Dendritic cell treated with granulocyte-macrophage colony-stimulating factor and Interleukin-4, amounts not matched to agents 40 ng/mL and 50 ng/mL, for 4 days (primary cell): ENCODE data around the gene CFHR3.
"Not testable (repeated sequence)": the region's sequence is repeated elsewhere in the genome, so short reads cannot be mapped to it uniquely, and the experiment has no call there.

Experiments used
- H3K27ac Mint-ChIP-seq: one replicate; pipeline ENCODE4 v1.8.0; 2022; ENCODE audit warnings: mild to moderate bottlenecking, mixed read lengths
- H3K27me3 Mint-ChIP-seq: one replicate; pipeline ENCODE4 v1.8.0; 2022; ENCODE audit warnings: mild to moderate bottlenecking, mixed read lengths
- H3K36me3 Mint-ChIP-seq: one replicate; pipeline ENCODE4 v1.8.0; 2022; ENCODE audit warnings: low read depth, mixed read lengths
- H3K4me1 Mint-ChIP-seq: one replicate; pipeline ENCODE4 v1.8.0; 2022; ENCODE audit warnings: low read depth, mixed read lengths
- H3K4me3 Mint-ChIP-seq: one replicate; pipeline ENCODE4 v1.8.0; 2022; ENCODE audit warnings: mild to moderate bottlenecking, moderate library complexity, mixed read lengths
- H3K9me3 Mint-ChIP-seq: one replicate; pipeline ENCODE4 v1.8.0; 2022; ENCODE audit warnings: mixed read lengths
- intact Hi-C: fragments of 100-400 bp; cut with micrococcal nuclease; formaldehyde crosslinking; loops from one replicate; pipeline ENCODE4 v1.15.0; 2022

Gene CFHR3

DNA sequence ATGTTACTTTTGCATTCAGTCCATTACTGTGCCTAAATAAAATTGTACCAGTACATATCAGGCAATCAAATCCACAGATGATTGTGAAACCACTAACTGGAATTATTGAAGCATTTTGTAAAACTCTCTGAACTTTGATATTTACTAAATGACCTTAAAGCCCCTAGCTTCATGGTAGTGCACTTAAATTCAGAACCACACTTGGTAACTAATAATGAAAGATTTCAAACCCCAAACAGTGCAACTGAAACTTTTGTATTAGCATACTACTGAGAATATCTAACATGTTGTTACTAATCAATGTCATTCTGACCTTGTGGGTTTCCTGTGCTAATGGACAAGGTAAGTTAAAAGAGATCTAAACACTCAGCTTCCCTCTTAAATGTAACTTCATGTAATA, at the start of gene CFHR3:
Gene CFHR3, plus strand, starts transcription at position 238 of the 400 bp plus-strand sequence. Its CDS starts 47 bp downstream, at position 285.
- Mint-ChIP-seq H3K9me3 (peaks cover 5% of the 10 kb centered on the region), H3K4me3 (no peak within 1 kb of the TSS), H3K27ac (no peak within 1 kb of the TSS), H3K36me3 (no peaks in the 10 kb centered on the region), H3K27me3 (no peaks in the 10 kb centered on the region), H3K4me1 (no peaks in the 10 kb centered on the region)
- intact Hi-C loops, result no loop called here

DNA sequence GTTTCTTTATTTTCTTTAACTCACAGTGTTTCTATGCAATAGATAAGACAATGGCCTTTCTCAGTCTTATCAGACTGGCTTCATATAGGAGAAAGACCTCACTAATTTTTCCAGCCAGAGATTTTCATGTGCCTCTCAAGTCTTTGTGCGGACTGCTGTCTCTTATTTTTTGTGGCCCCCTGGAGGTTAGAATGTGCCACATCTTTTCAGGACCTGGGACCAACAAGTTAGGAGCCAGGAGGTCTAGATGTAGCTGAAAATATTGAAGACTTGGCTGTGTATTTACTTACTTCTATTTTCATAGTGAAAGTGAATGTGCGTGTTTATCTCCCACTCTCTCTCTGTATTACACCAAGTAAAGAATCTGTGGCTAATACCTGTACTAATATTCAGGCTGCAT, 42.1 kb upstream of the CFHR3 start:
- Mint-ChIP-seq H3K27me3 (no peaks in the 10 kb centered on the region), H3K4me3 (no peak overlapping the region), H3K9me3 (peaks cover 48% of the 10 kb centered on the region), H3K4me1 (no peaks in the 10 kb centered on the region), H3K27ac (no peak overlapping the region), H3K36me3 (no peaks in the 10 kb centered on the region)
- intact Hi-C loops, result no loop called here

DNA sequence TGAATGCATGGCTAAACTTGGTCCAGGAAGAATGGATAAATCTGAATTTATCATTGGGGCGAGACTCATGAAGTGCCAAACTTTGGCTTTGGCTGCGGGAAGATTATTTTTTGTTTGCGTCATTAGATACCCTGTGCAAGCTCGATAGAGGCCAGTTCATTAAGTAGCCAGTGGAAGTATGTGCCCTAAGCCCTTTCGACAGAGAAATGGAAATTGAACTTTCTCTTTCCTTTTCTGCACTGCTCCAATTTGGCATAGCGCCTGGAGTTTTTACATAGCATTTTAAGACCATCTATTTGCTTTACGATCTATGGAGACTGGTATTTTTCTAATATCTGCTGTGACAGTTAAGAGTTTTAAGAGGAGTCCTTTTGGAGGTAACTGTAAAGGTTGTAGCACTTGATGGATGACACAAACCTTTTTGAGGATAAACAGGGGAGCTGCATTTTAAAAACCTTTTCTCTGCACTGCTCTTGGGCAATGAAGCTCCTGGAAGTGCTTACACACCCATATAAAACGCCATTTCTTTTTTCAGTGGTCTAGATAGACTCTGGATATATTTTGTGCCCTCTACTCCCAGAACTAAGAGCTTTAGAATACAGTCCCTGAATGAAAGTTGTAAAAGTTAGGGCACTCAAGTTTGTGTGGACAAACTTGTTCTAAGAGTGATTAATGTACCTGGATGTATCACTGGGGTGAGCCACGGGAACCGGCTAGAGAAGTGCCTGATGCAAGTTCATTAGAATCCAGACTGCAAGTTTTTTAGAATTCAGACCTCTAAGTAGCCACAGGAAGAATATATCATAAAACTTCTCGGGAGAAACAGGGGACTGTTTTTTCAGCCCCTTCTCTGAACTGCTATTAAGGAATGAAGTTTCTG, 41.3 kb upstream of the CFHR3 start:
- no peak overlapping the region for H3K4me3 Mint-ChIP-seq
- H3K36me3 Mint-ChIP-seq, result no peaks in the 10 kb centered on the region
- H3K27ac Mint-ChIP-seq, result no peak overlapping the region
- H3K9me3 Mint-ChIP-seq, result peaks cover 56% of the 10 kb centered on the region
- H3K27me3 Mint-ChIP-seq, result no peaks in the 10 kb centered on the region
- H3K4me1 Mint-ChIP-seq, result no peaks in the 10 kb centered on the region
- intact Hi-C loops, result no loop called here

DNA sequence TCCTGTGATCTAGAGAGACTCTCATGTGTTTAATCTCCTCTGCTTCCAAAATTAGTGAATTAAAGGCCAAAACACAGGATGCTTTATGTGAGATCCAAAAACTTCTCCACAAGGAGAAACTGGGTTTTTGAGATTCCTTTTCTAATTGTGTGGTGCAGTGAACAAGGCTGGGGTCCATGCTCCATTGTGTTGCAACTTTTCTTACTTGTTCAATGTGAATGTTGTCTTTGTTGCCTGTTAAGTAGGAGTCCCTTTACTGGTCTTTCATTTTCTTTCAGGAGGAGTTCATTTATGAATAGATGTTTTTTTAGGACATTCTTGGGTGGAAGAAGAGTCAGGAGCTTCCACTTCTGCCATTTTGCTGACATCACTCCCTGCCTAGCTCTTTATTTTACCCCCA, 40.6 kb upstream of the CFHR3 start:
- H3K9me3 Mint-ChIP-seq, result peaks cover 63% of the 10 kb centered on the region
- H3K4me3 Mint-ChIP-seq, result no peak overlapping the region
- no peak overlapping the region for H3K27ac Mint-ChIP-seq
- intact Hi-C loops, result no loop called here
- no peaks in the 10 kb centered on the region for H3K36me3 Mint-ChIP-seq
- H3K27me3 Mint-ChIP-seq, result no peaks in the 10 kb centered on the region
- H3K4me1 Mint-ChIP-seq, result no peaks in the 10 kb centered on the region

DNA sequence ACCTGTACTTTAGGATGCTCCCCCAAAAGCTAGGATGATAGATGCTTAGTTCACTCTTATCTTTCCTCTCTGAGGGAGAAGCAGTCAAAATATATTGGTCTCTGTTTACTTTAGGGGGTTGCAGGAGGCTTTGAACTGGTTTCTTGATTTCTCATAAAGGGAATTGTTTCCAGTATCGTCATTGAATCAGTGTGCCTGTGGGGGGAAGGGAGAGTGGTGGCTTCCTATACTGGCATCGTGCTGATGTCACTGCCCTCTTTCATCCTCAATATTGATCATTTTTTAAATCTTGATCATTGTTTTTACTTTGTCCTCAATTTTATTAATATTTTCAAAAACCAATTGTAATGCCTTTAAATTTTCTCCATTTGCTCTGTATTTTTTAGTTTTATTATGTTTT, 40.2 kb upstream of the CFHR3 start:
- Mint-ChIP-seq H3K27me3 (no peaks in the 10 kb centered on the region), H3K36me3 (no peaks in the 10 kb centered on the region), H3K27ac (no peak overlapping the region), H3K9me3 (peaks cover 67% of the 10 kb centered on the region), H3K4me1 (no peaks in the 10 kb centered on the region), H3K4me3 (no peak overlapping the region)
- intact Hi-C loops, result no loop called here

DNA sequence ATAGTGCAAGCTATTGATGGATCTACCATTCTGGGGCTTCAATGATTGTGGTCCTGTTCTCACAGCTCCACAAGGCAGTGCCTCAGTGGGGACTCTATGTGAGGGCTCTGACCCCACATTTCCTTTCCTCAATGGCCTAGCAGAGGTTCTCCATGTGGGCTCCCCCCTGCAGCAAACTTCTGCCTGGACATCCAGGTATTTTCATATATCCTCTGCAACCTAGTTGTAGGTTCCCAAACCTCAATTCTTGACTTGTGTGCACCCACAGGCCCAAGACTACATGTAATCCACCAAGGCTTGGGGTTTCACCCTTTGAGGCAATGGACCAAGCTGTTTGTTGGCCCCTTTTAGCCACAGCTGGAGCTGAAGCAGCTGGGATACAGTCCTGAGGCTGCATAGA, 35.9 kb upstream of the CFHR3 start:
- no peak overlapping the region for H3K4me3 Mint-ChIP-seq
- H3K36me3 Mint-ChIP-seq, result no peaks in the 10 kb centered on the region
- no peaks in the 10 kb centered on the region for H3K27me3 Mint-ChIP-seq
- H3K27ac Mint-ChIP-seq, result no peak overlapping the region
- intact Hi-C loops, result no loop called here
- H3K4me1 Mint-ChIP-seq, result no peaks in the 10 kb centered on the region
- peaks cover 43% of the 10 kb centered on the region for H3K9me3 Mint-ChIP-seq

DNA sequence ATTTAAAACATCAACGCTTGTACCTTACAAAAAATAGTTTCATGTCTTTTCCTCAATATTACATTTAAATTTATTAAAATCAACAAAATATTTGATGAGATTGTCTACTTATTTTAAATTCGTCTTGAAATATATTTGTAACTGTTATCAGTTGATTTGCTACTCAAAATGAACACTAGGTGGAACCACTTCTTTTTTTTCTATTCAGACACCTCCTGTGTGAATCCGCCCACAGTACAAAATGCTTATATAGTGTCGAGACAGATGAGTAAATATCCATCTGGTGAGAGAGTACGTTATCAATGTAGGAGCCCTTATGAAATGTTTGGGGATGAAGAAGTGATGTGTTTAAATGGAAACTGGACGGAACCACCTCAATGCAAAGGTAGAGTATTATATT, 31.4 kb upstream of the CFHR3 start:
- peaks cover 21% of the 10 kb centered on the region for H3K9me3 Mint-ChIP-seq
- intact Hi-C loops, H3K36me3 Mint-ChIP-seq, H3K27ac Mint-ChIP-seq, H3K4me1 Mint-ChIP-seq, H3K27me3 Mint-ChIP-seq, H3K4me3 Mint-ChIP-seq: not testable (repeated sequence)

DNA sequence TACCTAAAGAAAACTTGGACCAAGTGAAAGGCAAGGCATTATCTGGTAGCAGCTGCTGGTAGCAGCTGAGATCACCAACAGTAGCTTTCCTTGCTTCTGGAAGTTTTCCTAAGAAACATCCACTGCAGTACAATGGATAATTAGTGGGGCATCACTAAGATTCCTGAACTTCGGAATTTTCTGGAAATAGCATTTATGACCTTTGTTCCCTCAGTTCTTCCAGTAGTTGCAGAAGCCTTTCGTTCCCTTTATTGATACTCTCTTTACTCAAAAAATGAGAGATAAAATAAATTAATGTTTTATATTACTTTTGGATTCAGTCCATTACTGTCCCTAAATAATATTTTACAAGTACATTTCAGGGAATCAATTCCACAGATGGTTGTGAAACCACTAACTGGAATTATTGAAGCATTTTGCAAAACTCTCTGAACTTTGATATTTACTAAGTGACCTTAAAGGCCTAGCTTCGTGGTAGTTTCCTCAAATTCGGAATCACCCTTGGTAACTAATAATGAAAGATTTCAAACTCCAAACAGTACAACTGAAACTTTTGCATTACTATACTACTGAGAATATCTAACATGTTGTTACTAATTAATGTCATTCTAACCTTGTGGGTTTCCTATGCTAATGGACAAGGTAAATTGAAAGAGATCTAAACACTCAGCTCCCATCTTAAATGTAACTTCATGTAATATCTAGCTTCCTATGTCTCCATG, 9.5 kb upstream of the CFHR3 start:
- H3K9me3 Mint-ChIP-seq, H3K4me1 Mint-ChIP-seq, intact Hi-C loops, H3K27me3 Mint-ChIP-seq, H3K4me3 Mint-ChIP-seq, H3K36me3 Mint-ChIP-seq, H3K27ac Mint-ChIP-seq: not testable (repeated sequence)

DNA sequence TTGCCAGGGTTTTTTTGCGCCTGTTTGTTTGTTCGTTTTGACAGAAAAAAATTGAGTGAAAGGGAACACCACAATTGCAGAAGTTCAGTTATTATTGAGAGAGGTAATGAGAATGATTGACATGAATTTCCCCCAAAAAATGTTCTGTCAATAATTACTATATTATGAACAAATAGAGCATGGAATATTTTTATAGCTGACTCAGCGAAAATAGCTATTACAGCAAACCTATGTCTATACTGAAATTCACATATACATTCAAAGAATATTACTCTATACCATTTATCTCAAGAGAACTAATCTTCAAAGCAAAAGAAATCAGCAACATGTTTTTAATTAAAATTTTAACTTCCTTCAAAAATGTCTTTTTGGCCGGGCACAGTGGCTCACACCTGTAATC, 4.8 kb upstream of the CFHR3 start:
- H3K36me3 Mint-ChIP-seq, H3K9me3 Mint-ChIP-seq, intact Hi-C loops, H3K27me3 Mint-ChIP-seq, H3K27ac Mint-ChIP-seq, H3K4me1 Mint-ChIP-seq, H3K4me3 Mint-ChIP-seq: not testable (repeated sequence)

DNA sequence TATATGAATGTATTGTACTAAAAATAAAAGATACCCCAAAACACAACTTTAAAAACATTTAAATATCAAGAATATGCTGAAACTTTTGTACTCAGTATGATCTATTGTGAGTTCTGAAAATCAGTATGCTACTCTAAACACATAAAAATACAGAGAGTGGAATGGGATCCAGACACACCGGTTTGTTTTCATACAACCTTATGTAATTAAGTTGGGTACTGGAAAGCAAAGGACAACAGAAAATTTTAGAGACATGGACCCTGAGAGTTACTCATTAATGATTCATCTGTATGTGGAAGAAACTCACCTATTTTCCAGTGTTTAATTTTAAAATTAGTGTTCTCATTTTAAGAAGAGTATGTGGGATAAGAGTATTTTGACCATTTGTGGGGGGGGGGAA, 927 bp upstream of the CFHR3 start:
- Mint-ChIP-seq H3K9me3 (peaks cover 5% of the 10 kb centered on the region), H3K36me3 (no peaks in the 10 kb centered on the region), H3K4me3 (no peak overlapping the region), H3K27me3 (no peaks in the 10 kb centered on the region), H3K4me1 (no peaks in the 10 kb centered on the region), H3K27ac (no peak overlapping the region)
- intact Hi-C loops, result no loop called here

DNA sequence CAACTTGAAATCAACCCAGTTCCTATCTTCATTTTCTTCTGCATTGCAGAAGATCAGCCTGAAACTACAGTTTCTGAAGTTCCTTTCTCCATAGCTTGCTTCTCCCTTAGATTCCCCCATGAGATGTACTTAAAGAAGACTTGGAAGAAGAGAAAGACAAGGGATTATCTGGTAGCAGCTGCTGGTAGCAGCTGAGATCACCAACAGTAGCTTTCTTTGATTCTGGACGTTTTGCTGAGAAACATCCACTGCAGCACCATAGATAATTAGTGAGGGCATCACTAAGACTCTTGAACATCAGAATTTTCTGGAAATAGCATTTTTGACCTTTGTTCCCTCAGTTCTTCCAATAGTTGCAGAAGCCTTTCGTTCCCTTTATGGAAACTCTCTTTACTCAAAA, 465 bp upstream of the CFHR3 start:
- Mint-ChIP-seq H3K27me3 (no peaks in the 10 kb centered on the region), H3K4me1 (no peaks in the 10 kb centered on the region), H3K36me3 (no peaks in the 10 kb centered on the region), H3K4me3 (no peak overlapping the region), H3K27ac (no peak overlapping the region), H3K9me3 (peaks cover 5% of the 10 kb centered on the region)
- intact Hi-C loops, result no loop called here

DNA sequence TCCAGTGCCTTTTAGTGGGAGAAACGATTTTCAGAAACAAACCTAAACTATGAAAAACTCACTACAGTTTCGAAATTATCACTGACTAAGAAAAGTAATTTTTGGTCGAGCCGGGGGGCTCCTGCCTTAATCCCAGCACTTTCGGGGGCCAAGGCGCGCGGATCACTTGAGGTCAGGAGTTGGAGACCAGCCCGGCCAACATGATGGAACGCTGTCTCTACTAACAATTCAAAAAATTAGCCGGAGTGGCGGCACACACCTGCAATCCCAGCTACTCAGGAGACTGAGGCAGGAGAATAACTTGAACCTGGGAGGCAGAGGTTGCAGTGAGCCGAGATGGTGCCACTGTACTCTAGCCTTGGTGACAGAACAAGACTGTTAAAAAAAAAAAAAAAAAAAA, 3.0 kb downstream of the CFHR3 start:
- intact Hi-C loops, result no loop called here
- H3K27ac Mint-ChIP-seq, result no peak overlapping the region
- H3K27me3 Mint-ChIP-seq, result no peaks in the 10 kb centered on the region
- H3K9me3 Mint-ChIP-seq, result peaks cover 5% of the 10 kb centered on the region
- H3K4me3 Mint-ChIP-seq, result no peak overlapping the region
- no peaks in the 10 kb centered on the region for H3K4me1 Mint-ChIP-seq
- no peaks in the 10 kb centered on the region for H3K36me3 Mint-ChIP-seq

DNA sequence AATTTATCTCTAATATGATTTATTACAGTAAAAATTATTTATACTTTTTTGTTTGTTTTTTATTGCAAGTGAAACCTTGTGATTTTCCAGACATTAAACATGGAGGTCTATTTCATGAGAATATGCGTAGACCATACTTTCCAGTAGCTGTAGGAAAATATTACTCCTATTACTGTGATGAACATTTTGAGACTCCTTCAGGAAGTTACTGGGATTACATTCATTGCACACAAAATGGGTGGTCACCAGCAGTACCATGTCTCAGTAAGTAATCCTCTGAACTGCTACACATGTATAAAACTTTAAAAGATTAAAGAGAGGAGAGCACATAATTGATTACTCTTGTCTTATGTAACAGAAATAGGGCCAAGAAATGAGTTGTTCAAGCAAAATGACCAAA, 4.5 kb downstream of the CFHR3 start:
- no peak overlapping the region for H3K4me3 Mint-ChIP-seq

DNA sequence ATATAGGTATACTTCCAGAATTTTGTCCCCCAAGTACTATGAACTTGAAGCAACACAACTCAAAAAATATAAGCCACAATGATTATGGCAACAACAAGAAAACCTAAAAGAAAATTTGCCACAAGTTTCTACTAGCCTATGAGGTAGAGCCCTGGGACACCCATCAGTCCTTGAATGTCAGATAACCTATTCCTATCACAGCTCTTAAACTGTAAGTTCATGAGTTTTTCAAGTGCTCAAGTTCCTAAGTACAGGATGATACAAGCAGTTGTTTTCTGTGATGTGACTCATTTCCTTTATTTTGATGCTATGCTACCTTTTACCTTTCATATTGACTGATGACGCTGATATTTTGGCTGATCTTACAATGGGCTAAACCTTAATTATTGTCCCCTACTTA, 16.6 kb downstream of the CFHR3 start:
- H3K27ac Mint-ChIP-seq, intact Hi-C loops, H3K9me3 Mint-ChIP-seq, H3K4me3 Mint-ChIP-seq, H3K4me1 Mint-ChIP-seq, H3K27me3 Mint-ChIP-seq, H3K36me3 Mint-ChIP-seq: not testable (repeated sequence)

More for the DNA sequence above, 4.5 kb downstream of the CFHR3 start:
- no peaks in the 10 kb centered on the region for H3K36me3 Mint-ChIP-seq
- no peaks in the 10 kb centered on the region for H3K4me1 Mint-ChIP-seq
- intact Hi-C loops, result no loop called here
- H3K27me3 Mint-ChIP-seq, result no peaks in the 10 kb centered on the region
- H3K9me3 Mint-ChIP-seq, result peaks cover 5% of the 10 kb centered on the region
- H3K27ac Mint-ChIP-seq, result no peak overlapping the region

DNA sequence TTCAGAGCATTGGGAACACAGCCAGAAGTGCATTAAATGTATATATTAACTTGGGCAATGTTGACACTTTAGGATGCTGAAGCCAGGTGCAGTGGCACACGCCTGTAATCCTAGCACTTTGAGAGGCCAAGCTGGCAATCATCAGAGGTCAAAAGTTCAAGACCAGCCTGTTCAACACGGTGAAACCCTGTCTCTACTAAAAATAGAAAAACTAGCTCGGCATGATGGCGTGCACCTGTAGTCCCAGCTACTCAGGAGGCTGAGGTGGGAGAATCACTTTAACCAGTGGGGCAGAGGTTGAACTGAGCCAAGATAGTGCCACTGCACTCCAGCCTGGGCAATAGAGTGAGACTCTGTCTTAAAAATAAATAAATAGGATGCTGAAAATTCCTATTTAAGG, 19.5 kb downstream of the CFHR3 start:
- H3K4me1 Mint-ChIP-seq, H3K36me3 Mint-ChIP-seq, H3K4me3 Mint-ChIP-seq, H3K27ac Mint-ChIP-seq, intact Hi-C loops, H3K9me3 Mint-ChIP-seq, H3K27me3 Mint-ChIP-seq: not testable (repeated sequence)
